DMS153 treated with DMSO at 0.1 percent for 48 hours (cell line): Measurements from ENCODE around the gene GDF2.

ENCODE experiments used
- DNase-seq: peaks from one replicate; lab custom pipeline; 2025; ENCODE audit not compliant: unreplicated experiment; lab: John Stamatoyannopoulos, UW

Gene GDF2

GRCh38 chr10:47331954-47332353, 9.7 kb downstream of the GDF2 start:
- DNase-seq = no peak

GRCh38 chr10:47332371-47332770, 10.1 kb downstream of the GDF2 start:
- DNase-seq = no peak

DNA sequence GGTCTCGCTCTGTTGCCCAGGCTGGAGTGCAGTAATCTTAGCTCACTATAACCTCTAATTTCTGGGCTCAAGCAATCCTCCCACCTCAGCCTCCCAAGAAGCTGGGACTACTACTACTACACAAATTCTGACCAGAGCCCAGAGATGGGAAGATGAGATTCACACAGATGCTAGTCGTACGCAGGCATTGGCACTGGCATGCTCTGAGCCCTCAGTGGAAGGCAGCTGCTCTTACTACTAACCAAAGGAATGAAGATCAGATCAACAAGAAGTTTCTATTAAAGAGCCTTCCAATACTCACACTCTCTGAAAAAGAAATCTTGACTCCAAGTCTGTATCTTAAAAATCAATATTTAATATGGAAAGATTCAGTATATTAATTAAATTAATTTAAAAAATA, 10.7 kb downstream of the GDF2 start:
- DNase-seq = no peak

GRCh38 chr10:47333532-47333931, 11.3 kb downstream of the GDF2 start:
- DNase-seq = no peak

- DNase-seq = no peak
Measured at GRCh38 chr10:47334466-47335295, 12.4 kb downstream of the GDF2 start.

- no peak for DNase-seq
Measured at GRCh38 chr10:47335906-47336305, 13.7 kb downstream of the GDF2 start.

- DNase-seq = no peak
Measured at GRCh38 chr10:47336387-47337134, 14.3 kb downstream of the GDF2 start.

- DNase-seq = no peak
Measured at GRCh38 chr10:47337310-47337709, 15.1 kb downstream of the GDF2 start.

DNA sequence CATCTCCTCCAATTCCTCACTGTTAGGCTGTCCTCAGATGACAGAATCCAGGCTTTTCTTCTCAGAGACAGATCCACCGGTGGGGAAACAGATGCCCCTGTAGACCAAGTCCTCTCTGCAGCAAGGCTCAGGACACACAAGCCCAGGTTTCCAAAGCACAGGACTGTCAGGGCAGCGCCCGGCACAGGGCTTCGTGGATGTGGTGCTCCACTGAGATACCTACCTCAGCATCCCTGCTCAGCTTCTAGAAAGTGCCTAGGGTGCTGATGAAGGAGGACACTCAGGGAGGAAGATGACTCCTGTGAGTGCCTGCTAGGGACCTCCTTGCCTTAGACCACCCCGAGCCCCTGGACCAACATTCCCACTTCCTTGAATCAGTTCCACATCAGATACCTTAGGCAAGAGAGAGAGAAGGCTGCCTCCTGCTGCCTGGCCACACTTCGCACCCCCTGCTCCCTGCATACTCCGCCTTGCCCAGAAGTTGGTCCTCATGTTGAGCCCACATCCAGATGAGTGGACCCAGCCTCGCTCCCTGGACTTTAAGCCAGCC, 17.0 kb downstream of the GDF2 start:
- DNase-seq = no peak

- DNase-seq = no peak
Measured at GRCh38 chr10:47339759-47340607, 17.7 kb downstream of the GDF2 start.

DNA sequence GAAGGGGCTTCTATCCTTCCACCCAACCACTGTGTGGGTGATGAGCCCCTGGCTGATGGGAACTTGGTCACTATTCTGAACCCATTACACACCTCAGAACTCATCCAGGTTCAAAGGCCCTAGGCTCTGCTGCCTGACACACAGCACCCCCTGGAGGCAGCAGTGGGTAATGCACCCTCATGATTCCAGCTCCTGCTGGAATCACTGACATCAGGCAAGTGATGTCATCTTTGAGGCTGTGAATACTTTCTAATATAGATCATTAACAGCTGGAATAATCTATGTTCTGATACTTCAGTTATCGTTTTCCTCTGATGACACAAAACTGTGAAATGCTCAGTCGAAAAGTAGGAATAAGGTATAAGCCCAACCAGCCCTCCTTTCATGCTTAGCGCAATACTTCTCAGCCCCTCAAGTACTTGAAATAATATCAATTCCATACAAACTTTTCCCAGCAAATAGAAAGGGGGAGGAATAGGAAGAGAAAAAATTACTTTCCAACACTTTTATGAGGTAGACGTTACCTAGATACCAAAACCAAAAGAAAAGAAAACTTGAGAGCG, 18.4 kb downstream of the GDF2 start:
- no peak for DNase-seq

DNA sequence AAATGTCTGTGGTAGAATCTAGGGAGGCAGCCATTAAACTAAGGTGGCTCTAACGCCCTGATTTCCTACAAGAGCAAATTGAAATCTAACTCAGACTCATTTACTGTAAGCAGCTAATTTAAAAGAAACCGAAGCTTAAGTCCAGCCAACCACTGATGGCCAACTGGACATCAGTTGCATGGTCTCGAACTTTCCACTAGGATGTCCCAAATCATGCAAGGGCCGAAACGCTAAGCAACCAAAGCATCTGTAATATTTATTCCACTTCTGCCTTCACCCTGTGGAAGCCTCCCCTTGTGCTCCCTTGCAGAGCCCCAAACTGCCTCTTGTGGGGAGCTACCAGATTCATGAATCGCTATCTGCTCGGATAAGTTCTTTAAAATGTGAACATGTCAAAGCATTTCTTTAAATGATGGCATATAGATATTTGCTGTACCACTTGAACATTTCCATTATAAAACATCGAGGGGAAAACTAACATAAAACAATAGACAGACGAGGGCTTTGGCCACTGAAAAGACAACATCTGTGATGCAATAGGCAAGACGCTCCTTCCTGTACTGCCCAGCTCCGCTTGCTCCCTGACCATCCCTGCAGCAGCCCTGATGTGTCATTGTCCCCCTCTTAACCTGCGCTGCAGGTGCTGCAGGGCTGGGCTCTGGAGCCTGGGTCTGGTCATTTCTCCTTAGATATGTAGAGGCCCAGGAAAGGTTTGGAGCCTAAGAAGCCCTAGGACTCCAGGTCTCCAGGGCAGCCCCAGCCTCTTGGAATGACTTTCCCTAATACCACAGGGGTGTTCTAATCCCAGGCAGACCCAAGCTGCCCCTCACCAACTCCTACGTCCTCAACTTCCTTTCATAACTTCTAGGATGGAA, 23.0 kb downstream of the GDF2 start:
- no peak for DNase-seq

GRCh38 chr10:47346581-47347302, 24.5 kb downstream of the GDF2 start:
- DNase-seq = no peak

DNA sequence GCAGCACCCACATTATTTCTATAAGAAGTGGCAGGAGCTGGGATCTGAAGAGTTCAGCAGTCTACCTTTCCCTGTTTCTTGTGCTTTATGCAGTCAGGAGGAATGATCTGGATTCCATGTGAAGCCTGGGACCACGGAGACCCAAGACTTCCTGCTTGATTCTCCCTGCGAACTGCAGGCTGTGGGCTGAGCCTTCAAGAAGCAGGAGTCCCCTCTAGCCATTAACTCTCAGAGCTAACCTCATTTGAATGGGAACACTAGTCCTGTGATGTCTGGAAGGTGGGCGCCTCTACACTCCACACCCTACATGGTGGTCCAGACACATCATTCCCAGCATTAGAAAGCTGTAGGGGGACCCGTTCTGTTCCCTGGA, 25.0 kb downstream of the GDF2 start:
- no peak for DNase-seq

DNA sequence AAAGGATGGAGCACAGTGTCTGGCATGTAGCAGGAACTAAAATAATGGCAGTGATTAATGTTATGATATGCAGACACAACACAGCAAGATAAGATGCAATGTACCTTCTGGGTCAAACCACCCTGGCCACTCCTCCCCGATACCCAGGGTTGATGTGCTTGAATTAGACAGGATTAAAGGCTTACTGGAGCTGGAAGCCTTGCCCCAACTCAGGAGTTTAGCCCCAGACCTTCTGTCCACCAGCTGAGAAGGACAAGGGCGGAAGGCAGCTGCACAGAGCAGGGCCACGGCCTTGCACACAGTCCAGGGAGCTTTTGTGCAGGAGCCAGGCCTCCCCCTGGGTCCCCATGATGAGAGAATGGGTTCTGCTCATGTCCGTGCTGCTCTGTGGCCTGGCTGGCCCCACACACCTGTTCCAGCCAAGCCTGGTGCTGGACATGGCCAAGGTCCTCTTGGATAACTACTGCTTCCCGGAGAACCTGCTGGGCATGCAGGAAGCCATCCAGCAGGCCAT, 25.9 kb downstream of the GDF2 start, which contains the start of gene RBP3:
Gene RBP3, plus strand, starts transcription at position 226 of the 514 bp plus-strand sequence. Its CDS starts 122 bp downstream, at position 348.
- DNase-seq = no peak

DNA sequence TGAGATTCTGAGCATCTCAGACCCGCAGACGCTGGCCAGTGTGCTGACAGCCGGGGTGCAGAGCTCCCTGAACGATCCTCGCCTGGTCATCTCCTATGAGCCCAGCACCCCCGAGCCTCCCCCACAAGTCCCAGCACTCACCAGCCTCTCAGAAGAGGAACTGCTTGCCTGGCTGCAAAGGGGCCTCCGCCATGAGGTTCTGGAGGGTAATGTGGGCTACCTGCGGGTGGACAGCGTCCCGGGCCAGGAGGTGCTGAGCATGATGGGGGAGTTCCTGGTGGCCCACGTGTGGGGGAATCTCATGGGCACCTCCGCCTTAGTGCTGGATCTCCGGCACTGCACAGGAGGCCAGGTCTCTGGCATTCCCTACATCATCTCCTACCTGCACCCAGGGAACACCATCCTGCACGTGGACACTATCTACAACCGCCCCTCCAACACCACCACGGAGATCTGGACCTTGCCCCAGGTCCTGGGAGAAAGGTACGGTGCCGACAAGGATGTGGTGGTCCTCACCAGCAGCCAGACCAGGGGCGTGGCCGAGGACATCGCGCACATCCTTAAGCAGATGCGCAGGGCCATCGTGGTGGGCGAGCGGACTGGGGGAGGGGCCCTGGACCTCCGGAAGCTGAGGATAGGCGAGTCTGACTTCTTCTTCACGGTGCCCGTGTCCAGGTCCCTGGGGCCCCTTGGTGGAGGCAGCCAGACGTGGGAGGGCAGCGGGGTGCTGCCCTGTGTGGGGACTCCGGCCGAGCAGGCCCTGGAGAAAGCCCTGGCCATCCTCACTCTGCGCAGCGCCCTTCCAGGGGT, 26.6 kb downstream of the GDF2 start:
- DNase-seq = no peak

- DNase-seq = no peak
Measured at GRCh38 chr10:47349516-47349915, 27.3 kb downstream of the GDF2 start.

DNA sequence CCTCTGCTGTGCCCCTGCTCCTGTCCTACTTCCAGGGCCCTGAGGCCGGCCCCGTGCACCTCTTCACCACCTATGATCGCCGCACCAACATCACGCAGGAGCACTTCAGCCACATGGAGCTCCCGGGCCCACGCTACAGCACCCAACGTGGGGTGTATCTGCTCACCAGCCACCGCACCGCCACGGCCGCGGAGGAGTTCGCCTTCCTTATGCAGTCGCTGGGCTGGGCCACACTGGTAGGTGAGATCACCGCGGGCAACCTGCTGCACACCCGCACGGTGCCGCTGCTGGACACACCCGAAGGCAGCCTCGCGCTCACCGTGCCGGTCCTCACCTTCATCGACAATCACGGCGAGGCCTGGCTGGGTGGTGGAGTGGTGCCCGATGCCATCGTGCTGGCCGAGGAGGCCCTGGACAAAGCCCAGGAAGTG, 27.7 kb downstream of the GDF2 start:
- no peak for DNase-seq
